ENCODE data around the gene CMTM5.
"Not testable (repeated sequence)": the region's sequence is repeated elsewhere in the genome, so short reads cannot be mapped to it uniquely, and the experiment has no call there.

CMTM5 gene

DNA sequence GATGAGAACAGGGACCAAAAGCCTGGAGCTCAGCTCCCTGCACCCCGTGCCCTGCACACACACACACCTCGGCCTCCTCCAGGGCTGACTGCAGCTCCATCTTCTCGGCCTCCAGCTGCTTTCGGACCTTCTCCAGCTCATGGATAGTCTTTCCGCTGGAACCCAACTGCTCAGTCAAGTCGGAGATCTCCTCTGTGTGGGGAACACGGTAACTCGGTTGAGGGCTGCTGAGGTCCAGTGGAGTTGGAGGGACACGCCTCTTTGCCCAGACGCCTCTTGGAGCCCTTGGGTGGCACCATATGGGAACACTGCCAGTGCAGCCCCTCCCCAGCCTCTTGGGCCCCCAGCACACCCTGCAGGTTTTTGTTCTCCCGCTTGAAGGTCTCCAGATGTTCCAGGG lies 40.0 kb downstream of the CMTM5 start:
- DNase-seq: no peak

GRCh38 chr14:23417269-23417668 lies 40.4 kb downstream of the CMTM5 start:
- not testable (repeated sequence) for DNase-seq

- no peak for DNase-seq
These were observed 41.2 kb downstream of the CMTM5 start for GRCh38 chr14:23418021-23418420.

GRCh38 chr14:23419646-23420045 lies 42.8 kb downstream of the CMTM5 start:
- not testable (repeated sequence) for DNase-seq

GRCh38 chr14:23421594-23421993 lies 44.7 kb downstream of the CMTM5 start:
- no peak for DNase-seq

DNA sequence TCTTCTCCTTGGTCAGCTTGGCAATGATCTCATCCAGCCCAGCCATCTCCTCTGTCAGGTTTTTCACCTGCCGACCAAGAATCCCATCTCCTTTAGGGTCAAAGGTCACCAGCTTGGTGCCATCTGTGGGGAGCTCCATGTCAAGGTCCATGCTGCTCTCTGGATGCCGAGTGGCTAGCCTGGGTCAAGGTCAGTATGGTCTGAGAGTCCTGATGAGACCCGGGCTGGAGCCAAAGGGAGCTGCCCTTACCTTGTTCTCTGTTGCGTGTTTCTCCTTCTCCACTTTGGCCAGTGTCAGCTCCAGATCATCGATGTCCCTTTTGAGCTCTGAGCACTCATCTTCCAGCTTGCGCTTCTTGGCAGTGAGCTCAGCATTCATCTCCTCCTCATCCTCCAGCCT lies 46.8 kb downstream of the CMTM5 start:
- DNase-seq: no peak

- DNase-seq: no peak
These were observed 48.3 kb downstream of the CMTM5 start for GRCh38 chr14:23425169-23425568.

- not testable (repeated sequence) for DNase-seq
These were observed 49.0 kb downstream of the CMTM5 start for GRCh38 chr14:23425798-23426197.

DNA sequence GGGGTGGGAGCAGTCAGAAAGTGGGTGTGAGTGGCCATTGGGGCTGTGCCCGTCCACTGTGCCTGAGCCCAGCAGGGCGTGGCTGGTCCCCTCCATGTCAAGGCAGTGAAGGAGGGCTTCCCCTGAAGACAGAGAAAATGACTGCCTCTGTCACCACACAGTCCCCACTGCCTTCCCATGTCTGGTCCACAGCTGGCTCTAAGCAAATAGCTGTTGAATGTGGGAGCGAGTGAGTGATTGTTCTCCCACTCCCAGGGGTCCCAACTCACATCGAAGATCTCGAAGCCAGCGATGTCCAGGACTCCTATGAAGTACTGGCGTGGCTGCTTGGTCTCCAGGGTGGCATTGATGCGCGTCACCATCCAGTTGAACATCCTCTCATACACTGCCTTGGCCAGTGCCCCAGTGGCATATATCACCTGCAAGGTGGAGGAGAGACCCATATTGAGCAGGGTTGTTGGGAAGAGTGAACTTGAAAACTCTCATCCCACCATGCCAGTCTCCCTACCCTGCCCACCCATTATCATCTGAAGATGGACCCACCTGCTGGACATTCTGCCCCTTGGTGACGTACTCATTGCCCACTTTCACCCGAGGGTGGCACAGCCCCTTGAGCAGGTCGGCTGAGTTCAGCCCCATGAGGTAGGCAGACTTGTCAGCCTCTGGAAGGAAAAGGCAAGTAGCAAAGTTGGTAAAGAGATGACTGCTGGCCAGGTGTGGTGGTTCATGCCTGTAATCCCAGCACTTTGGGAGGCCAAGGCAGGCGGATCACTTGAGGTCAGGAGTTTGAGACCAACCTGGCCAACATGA lies 52.0 kb downstream of the CMTM5 start:
- no peak for DNase-seq
